ENCODE data around the gene PLCD3. TPM values are rescaled to one million over a fixed set of nuclear protein-coding genes. Genes with fewer than 3 reads are reported as not detected.

Gene PLCD3
- total and polyA plus RNA-seq, 11 donors = 92.8 to 207 (median 114) TPM

GRCh38 chr17:45123930-45124796 lies 8.2 kb downstream of the PLCD3 start:
- WGBS, 4 donors = 68 to 77% (median 71%) methylated on average over 10 to 15 of the region's 15 CpGs
- no peaks in the 10 kb centered on the region for H3K9me3 ChIP-seq
- intact Hi-C loops (cut with DNase I) = loop anchor here in 2 of 10 donors (2.0 to 10.0 kb wide), 2 partner anchors 55 to 349 kb away; no protein-coding TSS in a partner anchor
- no peak overlapping the region for H3K4me3 ChIP-seq
- DNase-seq (peak in 4 of 5 donors; percentile 38 to 80 (median 54)), ATAC-seq (peak in 3 of 4 donors; percentile 57 to 73 (median 72))
- H3K4me1 ChIP-seq = peaks cover 14 to 63% (median 45%) of the 10 kb centered on the region in 12 donors
- TF ChIP-seq POLR2A (IDR thresholded peaks at IDR 0.05) = no peak
- TF ChIP-seq CTCF (IDR thresholded peaks at IDR 0.05) = no peak
- peak overlapping the region in 10 of 12 donors; percentile 10 to 63 (median 36) for H3K27ac ChIP-seq
- peaks cover 0 to 18% (median 7%) of the 10 kb centered on the region in 9 donors for H3K36me3 ChIP-seq
- no peaks in the 10 kb centered on the region for H3K27me3 ChIP-seq

- H3K27ac ChIP-seq = peak overlapping the region in 3 of 12 donors; percentile 10 to 59 (median 27)
- H3K4me1 ChIP-seq = peaks cover 7 to 53% (median 35%) of the 10 kb centered on the region in 12 donors
- no peak for DNase-seq
- no peak for ATAC-seq
- H3K36me3 ChIP-seq = peaks cover 0 to 27% (median 15%) of the 10 kb centered on the region in 9 donors
- 90 to 97% (median 94%) methylated on average over 5 to 6 of the region's 6 CpGs for WGBS, 4 donors
- H3K27me3 ChIP-seq = no peaks in the 10 kb centered on the region
- no peaks in the 10 kb centered on the region for H3K9me3 ChIP-seq
- intact Hi-C loops (cut with DNase I) = loop anchor here in 2 of 10 donors (10.0 kb wide), 1 partner anchor 348 kb away; no protein-coding TSS in a partner anchor
- no peak overlapping the region for H3K4me3 ChIP-seq
- TF ChIP-seq CTCF (IDR thresholded peaks at IDR 0.05) (no peak), POLR2A (IDR thresholded peaks at IDR 0.05) (no peak)
Observed at GRCh38 chr17:45123076-45123770, 9.1 kb downstream of the PLCD3 start.

- TF ChIP-seq CTCF (IDR thresholded peaks at IDR 0.05) (no peak), POLR2A (IDR thresholded peaks at IDR 0.05) (no peak)
- DNase-seq (no peak), ATAC-seq (no peak)
- 70 to 87% (median 76%) methylated on average over 12 to 45 of the region's 45 CpGs for WGBS, 4 donors
- no peaks in the 10 kb centered on the region for H3K27me3 ChIP-seq
- intact Hi-C loops (cut with DNase I) = loop anchor here in 2 of 10 donors (10.0 kb wide), 1 partner anchor 346 kb away; no protein-coding TSS in a partner anchor
- peaks cover 0 to 45% (median 27%) of the 10 kb centered on the region in 9 donors for H3K36me3 ChIP-seq
- H3K4me3 ChIP-seq = no peak overlapping the region
- no peaks in the 10 kb centered on the region for H3K9me3 ChIP-seq
- H3K27ac ChIP-seq = no peak overlapping the region
- peaks cover 5 to 32% (median 19%) of the 10 kb centered on the region in 12 donors for H3K4me1 ChIP-seq
Observed at GRCh38 chr17:45121055-45121454, 11.3 kb downstream of the PLCD3 start.
